Gastroesophageal sphincter (tissue), 4 donors: ENCODE measurements around the gene GALNTL6. TPM values are rescaled to one million over a fixed set of nuclear protein-coding genes. Genes with fewer than 3 reads are reported as not detected.

Experiments used
- ATAC-seq: fragments of 150-250 bp; one replicate; pipeline ENCODE4 v1.9.1; 2016; ENCODE audit warnings: mild to moderate bottlenecking, moderate library complexity
- H3K27ac ChIP-seq, 4 donors: fragments of 200-600 bp; sonication (generic) in 3 of 4; 1 replicate in 3 of 4; 2 replicates in 1 of 4; pipeline ENCODE4 v1.5.1; 2016 to 2019
- H3K27me3 ChIP-seq: fragments of 200-600 bp; sonication (generic); one replicate; pipeline ENCODE4 v1.5.1; 2019
- H3K36me3 ChIP-seq, 2 donors: fragments of 200-600 bp; sonication (generic); one replicate each; pipeline ENCODE4 v1.5.1; 2019; ENCODE audit warnings: control low read depth in 1 of 2
- H3K4me1 ChIP-seq, 3 donors: fragments of 200-600 bp; sonication (generic); 1 replicate in 2 of 3; 2 replicates in 1 of 3; pipeline ENCODE4 v1.5.1; 2016 to 2019; ENCODE audit warnings: control low read depth in 2 of 3
- H3K4me3 ChIP-seq, 2 donors: fragments of 200-600 bp; sonication (generic); one replicate each; pipeline ENCODE4 v1.5.1; 2019; ENCODE audit warnings: mild to moderate bottlenecking in 1 of 2, moderate library complexity in 1 of 2
- H3K9me3 ChIP-seq, 3 donors: fragments of 200-600 bp; sonication (generic); one replicate each; pipeline ENCODE4 v1.5.1; 2017 to 2019; ENCODE audit warnings: control low read depth in 2 of 3
- EP300 ChIP-seq: sonication (generic); formaldehyde crosslinking; IDR thresholded peaks from one replicate; pipeline ENCODE4 v1.6.1; 2017; ENCODE audit warnings: antibody characterized with exemption, mild to moderate bottlenecking
- POLR2A ChIP-seq, 2 donors: fragments of 450-650 bp; IDR thresholded peaks; one replicate each; pipeline ENCODE4 v1.6.1; 2017; ENCODE audit warnings: antibody characterized with exemption in 2 of 2, mild to moderate bottlenecking in 2 of 2, moderate library complexity in 1 of 2
- POLR2AphosphoS5 ChIP-seq: sonication (generic); formaldehyde crosslinking; IDR thresholded peaks from one replicate; pipeline ENCODE4 v1.6.1; 2017; ENCODE audit warnings: antibody characterized with exemption
- WGBS, 2 donors: methylation state at CpG; one replicate each; pipeline ENCODE4 v1.1.5; 2018; ENCODE audit warnings: low coverage in 1 of 2; 5-methylcytosine and 5-hydroxymethylcytosine counted together
- total RNA-seq, 4 donors: library from RNA; depleted of rRNA; stranded (reverse); fragments of >200 nt; gene quantifications; one replicate each; pipeline ENCODE4 v1.1.0, GENCODE V29; 2016
- TF ChIP-seq, protein P1 (sequence below), 4 experiments: fragments of 200-600 bp in 2 of 4; fragments of 450-650 bp in 2 of 4; sonication (generic) in 1 of 4; IDR thresholded peaks; one replicate each; pipeline ENCODE4 v1.5.1; 2017 to 2019; ENCODE audit warnings: antibody characterized with exemption in 4 of 4, mild to moderate bottlenecking in 2 of 4, moderate library complexity in 2 of 4

Gene GALNTL6
- total RNA-seq, 4 donors from 2014 or later, result not detected

DNA sequence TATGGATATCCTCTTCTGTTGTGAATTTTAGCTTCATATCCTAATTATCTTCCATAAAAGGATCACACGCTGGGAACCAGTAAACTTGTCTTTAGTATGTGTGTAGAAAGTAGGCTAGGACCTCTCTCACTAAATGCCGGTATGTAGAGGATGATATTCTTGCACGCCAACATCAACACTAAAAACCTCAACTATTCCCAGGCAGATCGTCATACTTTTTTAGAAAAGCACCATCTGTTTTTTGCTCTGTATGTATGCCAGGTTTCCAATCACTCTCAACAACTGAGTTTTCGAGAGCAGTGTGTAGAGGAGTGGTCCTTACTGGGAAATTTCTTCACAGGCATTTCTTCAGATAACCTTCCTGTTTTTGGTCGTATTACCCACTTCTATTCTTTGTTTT, 283.6 kb downstream of the GALNTL6 start:
- H3K27me3 ChIP-seq, result no peaks in the 10 kb centered on the region
- ATAC-seq, result no peak

GRCh38 chr4:172099376-172099775, 286.2 kb downstream of the GALNTL6 start:
- Histone ChIP-seq H3K36me3 (no peaks in the 10 kb centered on the region), H3K4me1 (no peaks in the 10 kb centered on the region), H3K27me3 (no peaks in the 10 kb centered on the region), H3K27ac (no peak overlapping the region), H3K9me3 (no peaks in the 10 kb centered on the region), H3K4me3 (no peak overlapping the region)
- no peak for TF ChIP-seq POLR2AphosphoS5
- TF ChIP-seq POLR2A (IDR thresholded peaks at IDR 0.05), result no peak
- TF ChIP-seq, protein P1, sequence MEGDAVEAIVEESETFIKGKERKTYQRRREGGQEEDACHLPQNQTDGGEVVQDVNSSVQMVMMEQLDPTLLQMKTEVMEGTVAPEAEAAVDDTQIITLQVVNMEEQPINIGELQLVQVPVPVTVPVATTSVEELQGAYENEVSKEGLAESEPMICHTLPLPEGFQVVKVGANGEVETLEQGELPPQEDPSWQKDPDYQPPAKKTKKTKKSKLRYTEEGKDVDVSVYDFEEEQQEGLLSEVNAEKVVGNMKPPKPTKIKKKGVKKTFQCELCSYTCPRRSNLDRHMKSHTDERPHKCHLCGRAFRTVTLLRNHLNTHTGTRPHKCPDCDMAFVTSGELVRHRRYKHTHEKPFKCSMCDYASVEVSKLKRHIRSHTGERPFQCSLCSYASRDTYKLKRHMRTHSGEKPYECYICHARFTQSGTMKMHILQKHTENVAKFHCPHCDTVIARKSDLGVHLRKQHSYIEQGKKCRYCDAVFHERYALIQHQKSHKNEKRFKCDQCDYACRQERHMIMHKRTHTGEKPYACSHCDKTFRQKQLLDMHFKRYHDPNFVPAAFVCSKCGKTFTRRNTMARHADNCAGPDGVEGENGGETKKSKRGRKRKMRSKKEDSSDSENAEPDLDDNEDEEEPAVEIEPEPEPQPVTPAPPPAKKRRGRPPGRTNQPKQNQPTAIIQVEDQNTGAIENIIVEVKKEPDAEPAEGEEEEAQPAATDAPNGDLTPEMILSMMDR (IDR thresholded peaks at IDR 0.05), result no peak
- TF ChIP-seq EP300, result no peak
- WGBS, 2 donors, result 57 to 73% methylated on average over 2 of the region's 2 CpGs
- no peak for ATAC-seq

More for the DNA sequence above, 283.6 kb downstream of the GALNTL6 start:
- no peaks in the 10 kb centered on the region for H3K4me1 ChIP-seq
- H3K4me3 ChIP-seq, result no peak overlapping the region
- H3K9me3 ChIP-seq, result no peaks in the 10 kb centered on the region
- WGBS, 2 donors, result 70 to 76% methylated on average over 5 to 6 of the region's 6 CpGs
- H3K36me3 ChIP-seq, result no peaks in the 10 kb centered on the region
- no peak for TF ChIP-seq POLR2AphosphoS5
- no peak for TF ChIP-seq POLR2A (IDR thresholded peaks at IDR 0.05)
- TF ChIP-seq EP300, result no peak
- TF ChIP-seq, protein P1 (IDR thresholded peaks at IDR 0.05), result no peak
- H3K27ac ChIP-seq, result no peak overlapping the region

DNA sequence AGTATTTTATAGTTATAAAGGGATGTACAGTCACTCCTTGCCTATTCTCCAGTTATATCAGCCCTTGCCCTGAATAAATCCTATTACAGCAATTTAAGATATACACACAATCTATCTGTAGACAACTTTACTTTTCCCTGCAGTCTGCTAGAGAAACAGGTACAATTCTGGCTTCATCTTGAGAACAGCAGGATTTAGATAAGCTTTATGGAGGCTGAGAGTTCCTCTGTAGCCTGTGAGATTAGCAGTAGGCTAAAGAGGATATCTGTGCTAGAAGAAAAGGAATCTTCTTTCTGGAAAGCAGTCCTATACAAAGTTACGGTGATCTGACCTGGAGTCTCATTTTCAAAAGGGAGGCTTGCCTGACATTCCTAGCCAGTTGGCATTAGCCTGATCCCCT, 290.3 kb downstream of the GALNTL6 start:
- Histone ChIP-seq H3K27ac (no peak overlapping the region), H3K36me3 (no peaks in the 10 kb centered on the region), H3K4me1 (no peaks in the 10 kb centered on the region), H3K27me3 (no peaks in the 10 kb centered on the region), H3K4me3 (no peak overlapping the region), H3K9me3 (no peaks in the 10 kb centered on the region)
- 100% methylated on average over 1 of the region's 1 CpG; no CpG with 5 or more reads in 1 of the 2 donors for WGBS, 2 donors
- TF ChIP-seq, protein P1 (IDR thresholded peaks at IDR 0.05), result no peak
- TF ChIP-seq POLR2AphosphoS5 (no peak), EP300 (no peak), POLR2A (IDR thresholded peaks at IDR 0.05) (no peak)
- no peak for ATAC-seq

- H3K36me3 ChIP-seq, result no peaks in the 10 kb centered on the region
- no peak for ATAC-seq
- TF ChIP-seq, protein P1 (IDR thresholded peaks at IDR 0.05), result no peak
- TF ChIP-seq POLR2A (IDR thresholded peaks at IDR 0.05) (no peak), POLR2AphosphoS5 (no peak), EP300 (no peak)
- WGBS, 2 donors, result 64 to 69% methylated on average over 2 of the region's 2 CpGs
- no peak overlapping the region for H3K4me3 ChIP-seq
- H3K9me3 ChIP-seq, result no peaks in the 10 kb centered on the region
- H3K27ac ChIP-seq, result no peak overlapping the region
- H3K4me1 ChIP-seq, result no peaks in the 10 kb centered on the region
- no peaks in the 10 kb centered on the region for H3K27me3 ChIP-seq
These were observed 291.3 kb downstream of the GALNTL6 start for GRCh38 chr4:172104539-172104938.

DNA sequence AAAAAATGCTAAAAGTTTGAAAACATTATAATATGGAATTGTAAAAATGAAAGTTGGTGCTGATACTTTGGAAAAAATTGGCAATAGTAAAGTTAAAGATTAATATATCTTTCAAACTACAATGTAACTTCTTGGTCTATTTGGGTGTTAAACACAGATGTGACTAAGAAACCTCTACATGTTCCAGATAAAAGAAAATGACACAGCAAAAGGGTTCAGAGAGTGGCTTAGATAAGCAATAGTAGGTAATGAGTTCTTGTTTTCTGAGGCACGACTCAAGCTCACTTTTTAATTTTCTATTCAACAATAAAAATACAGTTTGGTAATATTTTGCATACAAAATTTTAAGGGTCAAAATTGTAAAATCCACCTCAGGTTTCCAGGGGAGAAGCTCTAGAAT, 292.7 kb downstream of the GALNTL6 start:
- Histone ChIP-seq H3K4me3 (no peak overlapping the region), H3K9me3 (no peaks in the 10 kb centered on the region), H3K36me3 (no peaks in the 10 kb centered on the region), H3K4me1 (no peaks in the 10 kb centered on the region), H3K27ac (no peak overlapping the region), H3K27me3 (no peaks in the 10 kb centered on the region)
- no peak for ATAC-seq
- TF ChIP-seq POLR2A (IDR thresholded peaks at IDR 0.05) (no peak), POLR2AphosphoS5 (no peak), EP300 (no peak)
- TF ChIP-seq, protein P1 (IDR thresholded peaks at IDR 0.05), result no peak
- 67 to 82% methylated on average over 1 of the region's 1 CpG for WGBS, 2 donors
